ENCODE results near the gene F12.

Gene F12

GRCh38 chr5:177402271-177403043 lies 6.9 kb downstream of the F12 start:
- Histone ChIP-seq H3K27ac (no peak overlapping the region), H3K9ac (peak overlapping the region in 10 of 11 experiments; percentile 23 to 82 (median 73); a peak in 12 of 22 replicates), H4K20me1 (peaks cover 0 to 22% (median 0%) of the 10 kb centered on the region in 11 experiments; a peak in 2 of 22 replicates), H3K4me2 (peak overlapping the region; percentile 97 to 100 (median 99)), H3K4me3 (peak overlapping the region; percentile 57 to 75 (median 66)), H3K27me3 (peaks cover 31 to 41% (median 38%) of the 10 kb centered on the region in 11 experiments), H3K4me1 (peaks cover 42 to 68% (median 62%) of the 10 kb centered on the region in 10 experiments), H3K9me3 (replicated peaks in 1 of 11) (no peaks in the 10 kb centered on the region), H3K36me3 (no peaks in the 10 kb centered on the region)
- TF ChIP-seq Cebpa-rat (IDR thresholded peaks at IDR 0.05): no peak

- Histone ChIP-seq H3K4me3 (no peak within 1 kb of the TSS), H3K4me1 (peaks cover 31 to 54% (median 49%) of the 10 kb centered on the region in 10 experiments), H3K36me3 (no peaks in the 10 kb centered on the region), H3K9ac (peak within 1 kb of the TSS in 2 of 11 experiments; percentile 29 to 36; a peak in 2 of 22 replicates), H3K27me3 (peaks cover 31 to 41% (median 38%) of the 10 kb centered on the region in 11 experiments), H3K4me2 (peak within 1 kb of the TSS in 10 of 11 experiments; percentile 3 to 100 (median 68); a peak in 19 of 22 replicates), H3K9me3 (replicated peaks in 1 of 11) (no peaks in the 10 kb centered on the region), H4K20me1 (peaks cover 0 to 22% (median 0%) of the 10 kb centered on the region in 11 experiments; a peak in 2 of 22 replicates), H3K27ac (no peak within 1 kb of the TSS)
- TF ChIP-seq Cebpa-rat (IDR thresholded peaks at IDR 0.05): no peak
These were observed 9.1 kb downstream of the F12 start, which contains the start of gene PFN3 for GRCh38 chr5:177399997-177400868. Gene PFN3, minus strand, starts transcription at chr5:177400661. Its CDS starts 85 bp downstream, at chr5:177400576.

- no peak for TF ChIP-seq Cebpa-rat (IDR thresholded peaks at IDR 0.05)
- Histone ChIP-seq H3K4me2 (no peak overlapping the region), H3K9me3 (replicated peaks in 1 of 11) (no peaks in the 10 kb centered on the region), H3K4me3 (no peak overlapping the region), H3K9ac (no peak overlapping the region), H4K20me1 (peaks cover 0 to 16% (median 0%) of the 10 kb centered on the region in 11 experiments; a peak in 2 of 22 replicates), H3K36me3 (no peaks in the 10 kb centered on the region), H3K4me1 (peaks cover 30 to 45% (median 41%) of the 10 kb centered on the region in 10 experiments), H3K27ac (no peak overlapping the region), H3K27me3 (peaks cover 24 to 29% (median 28%) of the 10 kb centered on the region in 11 experiments)
These were observed 11.4 kb downstream of the F12 start for GRCh38 chr5:177397875-177398390.

GRCh38 chr5:177396807-177397206 lies 12.6 kb downstream of the F12 start:
- no peak for TF ChIP-seq Cebpa-rat (IDR thresholded peaks at IDR 0.05)
- no peaks in the 10 kb centered on the region for H3K9me3 ChIP-seq (replicated peaks in 1 of 11)
- no peak overlapping the region for H3K9ac ChIP-seq
- H3K27me3 ChIP-seq: peaks cover 13 to 18% (median 17%) of the 10 kb centered on the region in 11 experiments
- H4K20me1 ChIP-seq: peaks cover 0 to 5% (median 0%) of the 10 kb centered on the region in 11 experiments; a peak in 1 of 22 replicates
- H3K4me2 ChIP-seq: no peak overlapping the region
- H3K4me3 ChIP-seq: no peak overlapping the region
- no peaks in the 10 kb centered on the region for H3K36me3 ChIP-seq
- H3K4me1 ChIP-seq: peaks cover 27 to 44% (median 39%) of the 10 kb centered on the region in 10 experiments
- no peak overlapping the region for H3K27ac ChIP-seq

GRCh38 chr5:177396078-177396477 lies 13.3 kb downstream of the F12 start:
- H3K4me3 ChIP-seq: no peak overlapping the region
- H3K4me2 ChIP-seq: no peak overlapping the region
- H3K36me3 ChIP-seq: no peaks in the 10 kb centered on the region
- H4K20me1 ChIP-seq: peaks cover 0 to under 1% (median 0%) of the 10 kb centered on the region in 11 experiments; a peak in 1 of 22 replicates
- no peaks in the 10 kb centered on the region for H3K9me3 ChIP-seq (replicated peaks in 1 of 11)
- no peak for TF ChIP-seq Cebpa-rat (IDR thresholded peaks at IDR 0.05)
- H3K27ac ChIP-seq: no peak overlapping the region
- peaks cover 24 to 45% (median 39%) of the 10 kb centered on the region in 10 experiments for H3K4me1 ChIP-seq
- no peak overlapping the region for H3K9ac ChIP-seq
- peaks cover 5 to 11% (median 9%) of the 10 kb centered on the region in 11 experiments; a peak in 19 of 22 replicates for H3K27me3 ChIP-seq

- peak overlapping the region in 8 of 11 experiments; percentile 14 to 64 (median 46); a peak in 7 of 22 replicates for H3K9ac ChIP-seq
- peaks cover 40 to 54% (median 50%) of the 10 kb centered on the region in 10 experiments for H3K4me1 ChIP-seq
- peak overlapping the region; percentile 59 to 85 (median 81) for H3K4me2 ChIP-seq
- no peaks in the 10 kb centered on the region for H3K9me3 ChIP-seq (replicated peaks in 1 of 11)
- TF ChIP-seq Cebpa-rat (IDR thresholded peaks at IDR 0.05): no peak
- no peak overlapping the region for H3K4me3 ChIP-seq
- H4K20me1 ChIP-seq: peaks cover 0 to 13% (median 0%) of the 10 kb centered on the region in 11 experiments; a peak in 2 of 22 replicates
- peak overlapping the region in 9 of 11 experiments; percentile 39 to 77 (median 63); a peak in 16 of 22 replicates for H3K27ac ChIP-seq
- H3K27me3 ChIP-seq: no peaks in the 10 kb centered on the region
- no peaks in the 10 kb centered on the region for H3K36me3 ChIP-seq
These were observed 15.4 kb downstream of the F12 start for GRCh38 chr5:177393990-177394389.

GRCh38 chr5:177393206-177393765 lies 16.1 kb downstream of the F12 start:
- peaks cover 0 to 15% (median 0%) of the 10 kb centered on the region in 11 experiments; a peak in 2 of 22 replicates for H4K20me1 ChIP-seq
- H3K36me3 ChIP-seq: no peaks in the 10 kb centered on the region
- peak overlapping the region in 9 of 11 experiments; percentile 14 to 64 (median 45); a peak in 16 of 22 replicates for H3K9ac ChIP-seq
- no peak overlapping the region; a peak in 1 of 20 replicates for H3K4me3 ChIP-seq
- no peaks in the 10 kb centered on the region for H3K9me3 ChIP-seq (replicated peaks in 1 of 11)
- H3K4me1 ChIP-seq: peaks cover 47 to 61% (median 57%) of the 10 kb centered on the region in 10 experiments
- H3K4me2 ChIP-seq: peak overlapping the region; percentile 59 to 85 (median 81)
- TF ChIP-seq Cebpa-rat (IDR thresholded peaks at IDR 0.05): no peak
- peak overlapping the region in 9 of 11 experiments; percentile 39 to 77 (median 63); a peak in 17 of 22 replicates for H3K27ac ChIP-seq
- H3K27me3 ChIP-seq: no peaks in the 10 kb centered on the region

GRCh38 chr5:177392765-177393164 lies 16.6 kb downstream of the F12 start:
- TF ChIP-seq Cebpa-rat (IDR thresholded peaks at IDR 0.05): peak in 2 of 11 experiments; percentile 56 to 60; a peak in 4 of 22 replicates
- peak overlapping the region in 9 of 11 experiments; percentile 39 to 77 (median 63); a peak in 17 of 22 replicates for H3K27ac ChIP-seq
- no peak overlapping the region for H3K4me3 ChIP-seq
- H3K4me1 ChIP-seq: peaks cover 52 to 66% (median 62%) of the 10 kb centered on the region in 10 experiments
- H4K20me1 ChIP-seq: peaks cover 0 to 15% (median 0%) of the 10 kb centered on the region in 11 experiments; a peak in 2 of 22 replicates
- no peaks in the 10 kb centered on the region for H3K36me3 ChIP-seq
- no peaks in the 10 kb centered on the region for H3K9me3 ChIP-seq (replicated peaks in 1 of 11)
- peak overlapping the region in 8 of 11 experiments; percentile 32 to 64 (median 46); a peak in 15 of 22 replicates for H3K9ac ChIP-seq
- H3K4me2 ChIP-seq: peak overlapping the region; percentile 59 to 85 (median 81)
- no peaks in the 10 kb centered on the region for H3K27me3 ChIP-seq
